H1 (cell line): ENCODE results near the gene MTR.

Experiments used
- CEBPB ChIP-seq: IDR thresholded peaks from 2 replicates; pipeline ENCODE4 v1.6.1; 2012; ENCODE audit warnings: low read depth, low read length
- CHD1 ChIP-seq: IDR thresholded peaks from 2 replicates; pipeline ENCODE4 v1.6.1; 2012; ENCODE audit warnings: low read depth, low read length, improper control_type of control experiment
- MAFK ChIP-seq: IDR thresholded peaks from 2 replicates; pipeline ENCODE4 v1.6.1; 2012; ENCODE audit warnings: low read depth, mild to moderate bottlenecking, improper control_type of control experiment, low read length
- POLR2A ChIP-seq, 2 experiments: IDR thresholded peaks; 1 replicate in 1 of 2; 2 replicates in 1 of 2; pipeline ENCODE4 v1.6.1; 2011; ENCODE audit warnings: low read depth in 2 of 2, low read length in 2 of 2, mild to moderate bottlenecking in 2 of 2; ENCODE audit errors: control extremely low read depth in 1 of 2
- TAF1 ChIP-seq: IDR thresholded peaks from 2 replicates; pipeline ENCODE4 v1.6.1; 2011; ENCODE audit warnings: mild to moderate bottlenecking, low read depth, low read length
- ZNF274 ChIP-seq: IDR thresholded peaks from 2 replicates; pipeline ENCODE4 v1.7.0; 2012; ENCODE audit warnings: low read length, borderline replicate concordance; ENCODE audit errors: extremely low read depth
- TF ChIP-seq, protein P1 (sequence below): IDR thresholded peaks from 2 replicates; pipeline ENCODE4 v1.6.1; 2012; ENCODE audit warnings: inconsistent platforms
- TF ChIP-seq, protein P2 (sequence below): IDR thresholded peaks from 2 replicates; pipeline ENCODE4 v1.6.1; 2012; ENCODE audit warnings: inconsistent platforms
- TF ChIP-seq, protein P3 (sequence below), 3 experiments: IDR thresholded peaks; 1 replicate in 2 of 3; 2 replicates in 1 of 3; pipeline versions ENCODE4 v1.5.1 to v1.6.1; 2011; ENCODE audit warnings: low read length in 3 of 3, mild to moderate bottlenecking in 3 of 3, inconsistent platforms in 2 of 3, low read depth in 1 of 3, moderate library complexity in 1 of 3; ENCODE audit not compliant: insufficient read depth in 1 of 3; ENCODE audit errors: control extremely low read depth in 1 of 3

DNA sequence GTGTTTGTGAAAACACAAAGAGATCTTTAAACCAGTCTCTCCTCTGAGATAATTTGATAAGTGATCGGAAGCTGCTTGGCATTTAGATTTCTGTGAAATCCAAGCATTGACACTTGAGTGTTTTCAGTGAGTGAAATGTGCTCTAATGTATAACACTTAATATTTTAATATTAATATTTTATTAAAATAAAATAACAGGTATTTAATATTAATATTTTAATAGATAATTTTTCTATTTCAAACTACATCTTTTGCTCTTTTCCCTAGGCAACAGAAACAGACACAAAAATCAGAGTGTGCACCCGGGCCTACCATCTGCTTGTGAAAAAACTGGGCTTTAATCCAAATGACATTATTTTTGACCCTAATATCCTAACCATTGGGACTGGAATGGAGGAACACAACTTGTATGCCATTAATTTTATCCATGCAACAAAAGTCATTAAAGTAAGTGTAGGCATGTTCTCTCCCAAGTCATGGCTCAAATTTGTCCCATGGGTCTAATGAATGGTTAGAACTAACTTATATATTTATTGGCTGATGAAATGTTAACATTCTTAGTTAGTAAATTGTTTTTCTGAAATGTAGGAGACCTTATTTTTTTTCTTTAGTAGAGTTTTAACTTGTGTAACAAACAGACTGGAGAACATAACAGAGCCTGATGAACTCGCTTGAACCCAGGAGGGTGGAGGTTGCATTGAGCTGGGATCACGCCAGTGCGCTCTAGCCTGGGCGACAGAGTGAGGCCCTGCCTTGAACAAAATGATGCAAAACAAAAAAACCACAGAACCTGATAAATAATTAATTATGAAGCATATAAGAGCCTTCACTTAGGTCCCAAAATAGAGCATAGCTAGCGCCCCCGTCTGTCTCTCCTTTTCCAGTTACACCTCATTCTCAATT is 55.2 kb downstream of the MTR start:
- TF ChIP-seq, protein P1, sequence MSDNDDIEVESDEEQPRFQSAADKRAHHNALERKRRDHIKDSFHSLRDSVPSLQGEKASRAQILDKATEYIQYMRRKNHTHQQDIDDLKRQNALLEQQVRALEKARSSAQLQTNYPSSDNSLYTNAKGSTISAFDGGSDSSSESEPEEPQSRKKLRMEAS = no peak
- TF ChIP-seq CEBPB = no peak
- TF ChIP-seq, protein P2, sequence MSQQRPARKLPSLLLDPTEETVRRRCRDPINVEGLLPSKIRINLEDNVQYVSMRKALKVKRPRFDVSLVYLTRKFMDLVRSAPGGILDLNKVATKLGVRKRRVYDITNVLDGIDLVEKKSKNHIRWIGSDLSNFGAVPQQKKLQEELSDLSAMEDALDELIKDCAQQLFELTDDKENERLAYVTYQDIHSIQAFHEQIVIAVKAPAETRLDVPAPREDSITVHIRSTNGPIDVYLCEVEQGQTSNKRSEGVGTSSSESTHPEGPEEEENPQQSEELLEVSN = no peak
- no peak for TF ChIP-seq TAF1
- no peak for TF ChIP-seq ZNF274
- TF ChIP-seq, protein P3, sequence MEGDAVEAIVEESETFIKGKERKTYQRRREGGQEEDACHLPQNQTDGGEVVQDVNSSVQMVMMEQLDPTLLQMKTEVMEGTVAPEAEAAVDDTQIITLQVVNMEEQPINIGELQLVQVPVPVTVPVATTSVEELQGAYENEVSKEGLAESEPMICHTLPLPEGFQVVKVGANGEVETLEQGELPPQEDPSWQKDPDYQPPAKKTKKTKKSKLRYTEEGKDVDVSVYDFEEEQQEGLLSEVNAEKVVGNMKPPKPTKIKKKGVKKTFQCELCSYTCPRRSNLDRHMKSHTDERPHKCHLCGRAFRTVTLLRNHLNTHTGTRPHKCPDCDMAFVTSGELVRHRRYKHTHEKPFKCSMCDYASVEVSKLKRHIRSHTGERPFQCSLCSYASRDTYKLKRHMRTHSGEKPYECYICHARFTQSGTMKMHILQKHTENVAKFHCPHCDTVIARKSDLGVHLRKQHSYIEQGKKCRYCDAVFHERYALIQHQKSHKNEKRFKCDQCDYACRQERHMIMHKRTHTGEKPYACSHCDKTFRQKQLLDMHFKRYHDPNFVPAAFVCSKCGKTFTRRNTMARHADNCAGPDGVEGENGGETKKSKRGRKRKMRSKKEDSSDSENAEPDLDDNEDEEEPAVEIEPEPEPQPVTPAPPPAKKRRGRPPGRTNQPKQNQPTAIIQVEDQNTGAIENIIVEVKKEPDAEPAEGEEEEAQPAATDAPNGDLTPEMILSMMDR (IDR thresholded peaks at IDR 0.05; ENCODE audit: control extremely low read depth in 1 of 3, insufficient read depth in 1 of 3, low read depth in 1 of 3, low read length in 3 of 3) = no peak
- no peak for TF ChIP-seq POLR2A (IDR thresholded peaks at IDR 0.05; ENCODE audit: control extremely low read depth in 1 of 2, low read depth in 2 of 2, low read length in 2 of 2)
- TF ChIP-seq CHD1 = no peak
- no peak for TF ChIP-seq MAFK
